KMS-11 (cell line): ENCODE measurements around the gene TNFAIP1.

Experiments used
- H2AFZ ChIP-seq: fragments of 200-600 bp; sonication (generic); 2 replicates; pipeline ENCODE4 v1.6.1; 2016; ENCODE audit warnings: antibody characterized with exemption, mixed run types, low read depth
- H3K27ac ChIP-seq: fragments of 200-600 bp; sonication (generic); 2 replicates; pipeline ENCODE4 v1.6.1; 2016; ENCODE audit warnings: mild to moderate bottlenecking, mixed run types
- H3K27me3 ChIP-seq: fragments of 200-600 bp; sonication (generic); 2 replicates; pipeline ENCODE4 v1.6.1; 2017; ENCODE audit warnings: mild to moderate bottlenecking, low read depth, mixed run types, moderate library complexity; ENCODE audit not compliant: insufficient read depth
- H3K36me3 ChIP-seq: fragments of 200-600 bp; sonication (generic); 2 replicates; pipeline ENCODE4 v1.6.1; 2017; ENCODE audit warnings: mild to moderate bottlenecking, mixed run types; ENCODE audit not compliant: insufficient read depth
- H3K4me1 ChIP-seq: fragments of 200-600 bp; sonication (generic); 2 replicates; pipeline ENCODE4 v1.6.1; 2016; ENCODE audit warnings: mild to moderate bottlenecking, low read depth, mixed run types; ENCODE audit not compliant: poor library complexity, severe bottlenecking
- H3K4me2 ChIP-seq: fragments of 200-600 bp; sonication (generic); 2 replicates; pipeline ENCODE4 v1.7.0; 2016; ENCODE audit warnings: mild to moderate bottlenecking, mixed run types
- H3K4me3 ChIP-seq: fragments of 200-600 bp; sonication (generic); IDR thresholded peaks from 2 replicates; pipeline ENCODE4 v1.6.1; 2017; ENCODE audit warnings: low read depth, low read length, mixed read lengths; ENCODE audit not compliant: insufficient read depth
- H3K79me2 ChIP-seq: fragments of 200-600 bp; sonication (generic); 2 replicates; pipeline ENCODE4 v1.6.1; 2016; ENCODE audit warnings: low read depth, mixed run types; ENCODE audit not compliant: insufficient read depth
- H3K9ac ChIP-seq: fragments of 200-600 bp; sonication (generic); 2 replicates; pipeline ENCODE4 v1.6.1; 2016; ENCODE audit warnings: mild to moderate bottlenecking, mixed run types
- H4K20me1 ChIP-seq: fragments of 200-600 bp; sonication (generic); 2 replicates; pipeline ENCODE4 v1.6.1; 2016; ENCODE audit warnings: mild to moderate bottlenecking, mixed run types; ENCODE audit not compliant: insufficient read depth
- TF ChIP-seq, protein P1 (sequence below): fragments of 200-600 bp; sonication (generic); conservative IDR thresholded peaks from 2 replicates; pipeline ENCODE4 v1.6.1; 2017; ENCODE audit warnings: low read depth, mild to moderate bottlenecking, antibody characterized with exemption, low read length, moderate library complexity, mixed read lengths

The TNFAIP1 gene

DNA sequence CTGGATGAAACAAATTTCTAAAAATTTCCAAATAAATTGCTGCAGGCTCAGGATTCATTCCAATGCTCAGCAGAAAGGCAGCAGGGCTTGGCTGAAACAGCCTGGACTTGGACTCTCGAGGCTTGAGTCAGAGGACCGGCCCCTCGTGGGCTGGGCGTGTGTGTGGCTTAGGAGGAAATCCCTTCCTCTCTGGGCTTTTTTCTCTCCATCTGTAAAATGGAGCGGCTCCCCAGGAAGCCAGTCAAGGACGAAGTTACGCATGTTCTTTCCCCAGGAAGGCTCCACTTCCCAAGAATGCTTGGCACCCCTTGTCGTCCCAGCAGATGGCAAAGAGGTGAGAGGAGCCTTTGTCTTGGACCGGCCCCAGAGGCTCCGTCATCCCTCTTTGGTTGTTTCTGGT lies 56.9 kb downstream of the TNFAIP1 start:
- Histone ChIP-seq H3K9ac (no peak overlapping the region), H4K20me1 (no peaks in the 10 kb centered on the region), H3K4me1 (no peaks in the 10 kb centered on the region), H3K27me3 (no peaks in the 10 kb centered on the region), H3K4me3 (no peak overlapping the region), H3K36me3 (no peaks in the 10 kb centered on the region), H3K27ac (no peak overlapping the region), H3K79me2 (no peaks in the 10 kb centered on the region), H3K4me2 (no peak overlapping the region), H2AFZ (no peak overlapping the region)
- TF ChIP-seq, protein P1, sequence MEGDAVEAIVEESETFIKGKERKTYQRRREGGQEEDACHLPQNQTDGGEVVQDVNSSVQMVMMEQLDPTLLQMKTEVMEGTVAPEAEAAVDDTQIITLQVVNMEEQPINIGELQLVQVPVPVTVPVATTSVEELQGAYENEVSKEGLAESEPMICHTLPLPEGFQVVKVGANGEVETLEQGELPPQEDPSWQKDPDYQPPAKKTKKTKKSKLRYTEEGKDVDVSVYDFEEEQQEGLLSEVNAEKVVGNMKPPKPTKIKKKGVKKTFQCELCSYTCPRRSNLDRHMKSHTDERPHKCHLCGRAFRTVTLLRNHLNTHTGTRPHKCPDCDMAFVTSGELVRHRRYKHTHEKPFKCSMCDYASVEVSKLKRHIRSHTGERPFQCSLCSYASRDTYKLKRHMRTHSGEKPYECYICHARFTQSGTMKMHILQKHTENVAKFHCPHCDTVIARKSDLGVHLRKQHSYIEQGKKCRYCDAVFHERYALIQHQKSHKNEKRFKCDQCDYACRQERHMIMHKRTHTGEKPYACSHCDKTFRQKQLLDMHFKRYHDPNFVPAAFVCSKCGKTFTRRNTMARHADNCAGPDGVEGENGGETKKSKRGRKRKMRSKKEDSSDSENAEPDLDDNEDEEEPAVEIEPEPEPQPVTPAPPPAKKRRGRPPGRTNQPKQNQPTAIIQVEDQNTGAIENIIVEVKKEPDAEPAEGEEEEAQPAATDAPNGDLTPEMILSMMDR = no peak

DNA sequence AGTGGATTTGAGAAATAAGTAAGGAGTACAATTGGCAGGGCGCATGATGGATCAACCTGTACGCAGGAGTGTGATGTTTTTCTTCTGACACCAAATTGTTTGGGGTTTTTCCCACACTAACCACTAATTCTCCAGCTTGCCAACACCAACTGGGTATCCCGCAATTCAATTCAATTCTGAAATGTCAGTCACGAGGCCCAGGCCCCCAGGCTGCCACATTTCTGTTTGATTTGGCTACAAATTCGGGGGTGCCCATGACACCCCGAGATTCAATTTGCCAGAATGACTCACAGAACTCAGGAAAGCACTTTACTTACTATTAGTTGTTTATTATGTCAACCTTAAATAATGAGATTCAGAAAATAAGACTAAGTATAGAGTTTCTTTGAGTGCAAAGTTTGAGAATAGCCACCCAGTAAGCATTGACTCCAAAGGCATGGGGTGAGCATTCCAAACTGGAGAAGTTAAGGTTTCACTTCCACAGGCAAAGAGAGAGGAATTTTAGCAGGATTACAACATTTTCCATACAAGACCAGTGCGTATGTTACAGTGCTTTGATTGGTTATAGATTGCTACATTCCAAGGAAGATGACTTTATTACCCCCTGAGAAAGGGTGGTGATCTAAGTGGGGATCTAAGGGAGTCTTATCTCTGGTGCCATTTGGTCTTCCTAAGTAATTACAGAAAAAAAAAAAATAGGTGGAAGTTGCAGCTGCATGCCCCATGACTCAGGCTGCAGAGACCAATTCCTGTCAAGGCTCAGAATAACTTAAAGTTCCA lies 59.0 kb downstream of the TNFAIP1 start:
- Histone ChIP-seq H2AFZ (no peak overlapping the region), H3K4me3 (no peak overlapping the region), H3K4me2 (no peak overlapping the region), H4K20me1 (no peaks in the 10 kb centered on the region), H3K9ac (no peak overlapping the region), H3K79me2 (no peaks in the 10 kb centered on the region), H3K27ac (no peak overlapping the region), H3K36me3 (no peaks in the 10 kb centered on the region), H3K4me1 (no peaks in the 10 kb centered on the region), H3K27me3 (no peaks in the 10 kb centered on the region)
- TF ChIP-seq, protein P1 = no peak

DNA sequence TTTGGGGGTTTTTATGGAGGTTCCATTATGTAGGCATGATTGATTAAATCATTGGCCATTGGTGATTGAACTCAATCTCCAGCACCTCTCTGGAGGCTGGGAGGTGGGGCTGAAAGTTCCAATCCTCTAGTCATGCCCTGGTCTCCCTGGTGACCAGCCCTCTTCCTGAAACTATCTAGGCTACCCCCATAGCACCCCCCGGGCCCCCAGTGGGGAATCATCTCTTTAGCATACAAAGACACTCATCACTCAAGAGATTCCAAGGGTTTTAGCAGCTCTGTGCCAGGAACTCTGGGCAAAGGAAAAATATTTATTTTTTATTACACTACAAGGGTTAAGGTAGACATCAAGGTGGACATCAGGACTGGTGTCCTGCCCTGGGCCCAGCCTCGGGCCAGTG lies 59.9 kb downstream of the TNFAIP1 start:
- Histone ChIP-seq H4K20me1 (no peaks in the 10 kb centered on the region), H3K79me2 (no peaks in the 10 kb centered on the region), H3K4me1 (no peaks in the 10 kb centered on the region), H3K27me3 (no peaks in the 10 kb centered on the region), H3K27ac (no peak overlapping the region), H3K36me3 (no peaks in the 10 kb centered on the region), H3K9ac (no peak overlapping the region), H3K4me2 (no peak overlapping the region), H2AFZ (no peak overlapping the region), H3K4me3 (no peak overlapping the region)
- TF ChIP-seq, protein P1 = no peak

DNA sequence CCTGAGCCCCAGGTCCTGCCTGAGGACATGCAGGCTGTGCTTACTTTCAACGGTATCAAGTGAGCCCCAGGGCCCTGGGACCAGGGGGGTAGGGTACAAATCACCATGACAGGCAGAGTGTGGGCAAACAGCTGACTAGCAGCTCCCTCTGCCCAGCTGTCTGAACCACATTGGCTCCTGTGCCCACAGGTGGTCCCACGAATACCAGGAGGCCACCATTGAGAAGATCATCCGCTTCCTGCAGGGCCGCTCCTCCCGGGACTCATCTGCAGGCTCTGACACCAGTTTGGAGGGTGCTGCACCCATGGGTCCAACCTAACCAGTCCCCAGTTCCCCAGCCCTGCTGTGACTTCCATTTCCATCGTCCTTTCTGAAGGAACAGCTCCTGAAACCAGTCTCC lies 60.4 kb downstream of the TNFAIP1 start:
- Histone ChIP-seq H3K27me3 (no peaks in the 10 kb centered on the region), H3K9ac (no peak overlapping the region), H3K4me2 (no peak overlapping the region), H4K20me1 (no peaks in the 10 kb centered on the region), H3K36me3 (no peaks in the 10 kb centered on the region), H3K79me2 (no peaks in the 10 kb centered on the region), H3K4me3 (no peak overlapping the region), H3K27ac (no peak overlapping the region), H3K4me1 (no peaks in the 10 kb centered on the region), H2AFZ (no peak overlapping the region)
- TF ChIP-seq, protein P1 = no peak
